ENCODE data around the gene SCART1.

The SCART1 gene

GRCh38 chr10:133481086-133481643 is 27.4 kb downstream of the SCART1 start:
- TF ChIP-seq FOXM1 (IDR thresholded peaks at IDR 0.05; ENCODE audit: borderline replicate concordance, low read depth) = no peak
- no peak for TF ChIP-seq REST (IDR thresholded peaks at IDR 0.05; ENCODE audit: low read depth)
- no peak for TF ChIP-seq ZBTB7A (IDR thresholded peaks at IDR 0.05; ENCODE audit: low read depth)
- TF ChIP-seq CEBPB (IDR thresholded peaks at IDR 0.05) = no peak
- TF ChIP-seq USF1 (IDR thresholded peaks at IDR 0.05) = no peak
- TF ChIP-seq TEAD4 (IDR thresholded peaks at IDR 0.05) = no peak
- no peak for TF ChIP-seq YY1 (IDR thresholded peaks at IDR 0.05; ENCODE audit: low read depth)
- TF ChIP-seq TAF1 (IDR thresholded peaks at IDR 0.05; ENCODE audit: low read depth) = no peak
- TF ChIP-seq EP300 (IDR thresholded peaks at IDR 0.05; ENCODE audit: borderline replicate concordance) = no peak
- no peak for TF ChIP-seq RAD21 (IDR thresholded peaks at IDR 0.05; ENCODE audit: low read depth)
- no peak for TF ChIP-seq MAX (IDR thresholded peaks at IDR 0.05)
- no peak for TF ChIP-seq TCF12 (IDR thresholded peaks at IDR 0.05; ENCODE audit: low read depth)
- TF ChIP-seq CREB1 (IDR thresholded peaks at IDR 0.05; ENCODE audit: low read depth) = no peak
- TF ChIP-seq NFIC (IDR thresholded peaks at IDR 0.05) = no peak
- TF ChIP-seq EGR1 (IDR thresholded peaks at IDR 0.05) = no peak

- TF ChIP-seq TEAD4 (IDR thresholded peaks at IDR 0.05) = no peak
- no peak for TF ChIP-seq CEBPB (IDR thresholded peaks at IDR 0.05)
- no peak for TF ChIP-seq YY1 (IDR thresholded peaks at IDR 0.05; ENCODE audit: low read depth)
- TF ChIP-seq USF1 (IDR thresholded peaks at IDR 0.05) = no peak
- TF ChIP-seq MAX (IDR thresholded peaks at IDR 0.05) = no peak
- TF ChIP-seq ZBTB7A (IDR thresholded peaks at IDR 0.05; ENCODE audit: low read depth) = no peak
- no peak for TF ChIP-seq REST (IDR thresholded peaks at IDR 0.05; ENCODE audit: low read depth)
- no peak for TF ChIP-seq RAD21 (IDR thresholded peaks at IDR 0.05; ENCODE audit: low read depth)
- TF ChIP-seq NFIC (IDR thresholded peaks at IDR 0.05) = no peak
- no peak for TF ChIP-seq TAF1 (IDR thresholded peaks at IDR 0.05; ENCODE audit: low read depth)
- no peak for TF ChIP-seq EGR1 (IDR thresholded peaks at IDR 0.05)
- no peak for TF ChIP-seq EP300 (IDR thresholded peaks at IDR 0.05; ENCODE audit: borderline replicate concordance)
- TF ChIP-seq TCF12 (IDR thresholded peaks at IDR 0.05; ENCODE audit: low read depth) = no peak
- no peak for TF ChIP-seq FOXM1 (IDR thresholded peaks at IDR 0.05; ENCODE audit: borderline replicate concordance, low read depth)
- TF ChIP-seq CREB1 (IDR thresholded peaks at IDR 0.05; ENCODE audit: low read depth) = no peak
These were observed 27.9 kb downstream of the SCART1 start for GRCh38 chr10:133481657-133482056.

- TF ChIP-seq RAD21 (IDR thresholded peaks at IDR 0.05; ENCODE audit: low read depth) = no peak
- TF ChIP-seq USF1 (IDR thresholded peaks at IDR 0.05) = no peak
- TF ChIP-seq MAX (IDR thresholded peaks at IDR 0.05) = no peak
- no peak for TF ChIP-seq YY1 (IDR thresholded peaks at IDR 0.05; ENCODE audit: low read depth)
- TF ChIP-seq NFIC (IDR thresholded peaks at IDR 0.05) = no peak
- TF ChIP-seq TCF12 (IDR thresholded peaks at IDR 0.05; ENCODE audit: low read depth) = no peak
- TF ChIP-seq CEBPB (IDR thresholded peaks at IDR 0.05) = no peak
- no peak for TF ChIP-seq EGR1 (IDR thresholded peaks at IDR 0.05)
- TF ChIP-seq TAF1 (IDR thresholded peaks at IDR 0.05; ENCODE audit: low read depth) = no peak
- TF ChIP-seq CREB1 (IDR thresholded peaks at IDR 0.05; ENCODE audit: low read depth) = no peak
- TF ChIP-seq FOXM1 (IDR thresholded peaks at IDR 0.05; ENCODE audit: borderline replicate concordance, low read depth) = no peak
- TF ChIP-seq ZBTB7A (IDR thresholded peaks at IDR 0.05; ENCODE audit: low read depth) = no peak
- TF ChIP-seq REST (IDR thresholded peaks at IDR 0.05; ENCODE audit: low read depth) = no peak
- no peak for TF ChIP-seq TEAD4 (IDR thresholded peaks at IDR 0.05)
- TF ChIP-seq EP300 (IDR thresholded peaks at IDR 0.05; ENCODE audit: borderline replicate concordance) = no peak
These were observed 31.1 kb downstream of the SCART1 start for GRCh38 chr10:133484818-133485217.
